HG02763 (cell line): ENCODE results near the gene ABCA8.

ENCODE experiments used
- ATAC-seq: cut with Tn5 transposase; IDR thresholded peaks from one replicate; pipeline ENCODE4 v1.9.1; 2021; ENCODE audit warnings: mild to moderate bottlenecking, moderate library complexity; ENCODE audit not compliant: unreplicated experiment

Gene ABCA8

DNA sequence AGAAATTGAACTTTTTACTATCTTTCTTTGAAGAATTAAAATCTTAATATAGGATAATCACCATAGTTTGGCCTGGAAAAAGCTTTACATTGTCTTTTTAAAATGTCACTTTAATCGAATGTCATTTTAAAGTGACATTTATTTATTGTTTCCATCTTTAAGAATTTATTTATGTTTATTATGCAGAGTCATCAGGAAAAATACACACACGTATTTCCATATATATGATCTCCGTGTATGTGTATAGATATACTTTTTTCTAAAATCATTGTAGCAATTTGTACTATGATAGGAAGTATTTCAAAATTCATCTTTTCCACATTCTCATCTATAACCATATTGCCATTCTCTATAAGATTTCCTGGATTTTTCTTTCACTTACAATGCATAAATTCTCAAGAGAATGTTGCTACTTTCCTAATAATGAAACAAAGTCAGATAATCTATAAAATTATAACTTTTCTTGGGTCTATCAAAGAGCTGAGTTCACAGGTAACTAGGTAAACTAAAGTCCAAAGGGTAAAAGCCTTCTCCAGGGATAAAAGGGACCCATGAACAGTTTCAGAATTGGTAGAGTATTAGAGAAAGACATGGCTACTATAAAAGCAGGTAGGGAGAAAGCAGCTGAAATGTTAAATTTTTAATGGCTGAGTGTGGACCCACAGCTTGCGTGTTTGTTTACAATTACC, 11.9 kb downstream of the ABCA8 start:
- no peak for ATAC-seq

DNA sequence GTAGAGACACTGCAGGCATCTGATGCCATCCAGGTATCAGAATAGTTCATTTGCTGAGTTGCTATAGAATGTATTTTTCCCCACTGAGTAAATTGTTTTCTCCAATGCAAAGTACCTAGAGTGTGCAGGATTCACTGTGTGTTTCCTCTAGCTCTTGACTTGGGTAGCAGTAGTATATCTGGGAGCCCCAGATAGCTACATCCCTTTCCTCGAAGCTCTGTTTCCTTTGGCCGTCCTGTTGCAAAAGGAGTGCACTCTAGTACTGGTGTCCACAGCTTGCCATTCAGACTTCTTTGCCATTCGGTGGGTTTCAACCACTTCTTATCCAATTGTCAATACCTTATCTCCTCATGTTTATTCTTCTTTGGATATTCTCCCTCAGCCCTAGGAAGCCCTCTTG, 12.8 kb downstream of the ABCA8 start:
- ATAC-seq, result no peak

DNA sequence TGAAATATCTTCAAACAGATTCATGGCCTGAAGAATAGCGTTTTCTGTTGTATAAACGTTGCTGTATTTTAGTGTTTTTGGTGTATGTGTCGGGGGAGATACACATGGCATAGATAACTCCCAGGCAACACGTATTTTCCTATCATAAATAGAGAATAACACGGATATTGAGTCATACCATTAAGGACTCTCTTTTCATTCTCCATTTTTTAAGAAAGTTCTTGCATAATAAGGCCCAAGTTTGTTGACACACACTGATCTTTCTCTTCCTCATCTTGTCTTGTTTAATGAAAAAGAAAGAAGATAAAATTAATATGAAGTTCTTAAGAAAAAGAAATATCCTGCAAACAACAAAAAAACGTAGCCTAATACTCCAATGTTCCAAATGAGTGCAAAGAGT, 13.4 kb downstream of the ABCA8 start:
- ATAC-seq, result no peak

DNA sequence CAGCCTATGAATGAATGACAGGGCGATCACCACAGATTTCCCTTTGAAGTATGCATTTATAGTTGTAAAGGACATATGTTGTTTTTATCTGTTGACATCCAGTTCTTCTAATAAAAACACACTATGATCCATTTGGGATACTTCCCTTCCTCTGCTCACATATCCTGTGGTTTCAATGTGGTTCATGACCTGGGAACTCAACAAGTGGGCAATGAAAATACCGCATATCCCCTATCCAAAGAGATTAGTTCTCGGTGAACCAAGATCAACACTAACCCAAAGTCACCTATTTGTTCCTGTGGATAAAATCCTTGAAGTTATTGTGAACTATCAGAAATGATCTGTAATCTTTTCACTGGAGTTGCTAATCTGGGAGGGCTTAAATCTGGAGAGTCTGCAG, 16.0 kb downstream of the ABCA8 start:
- no peak for ATAC-seq

DNA sequence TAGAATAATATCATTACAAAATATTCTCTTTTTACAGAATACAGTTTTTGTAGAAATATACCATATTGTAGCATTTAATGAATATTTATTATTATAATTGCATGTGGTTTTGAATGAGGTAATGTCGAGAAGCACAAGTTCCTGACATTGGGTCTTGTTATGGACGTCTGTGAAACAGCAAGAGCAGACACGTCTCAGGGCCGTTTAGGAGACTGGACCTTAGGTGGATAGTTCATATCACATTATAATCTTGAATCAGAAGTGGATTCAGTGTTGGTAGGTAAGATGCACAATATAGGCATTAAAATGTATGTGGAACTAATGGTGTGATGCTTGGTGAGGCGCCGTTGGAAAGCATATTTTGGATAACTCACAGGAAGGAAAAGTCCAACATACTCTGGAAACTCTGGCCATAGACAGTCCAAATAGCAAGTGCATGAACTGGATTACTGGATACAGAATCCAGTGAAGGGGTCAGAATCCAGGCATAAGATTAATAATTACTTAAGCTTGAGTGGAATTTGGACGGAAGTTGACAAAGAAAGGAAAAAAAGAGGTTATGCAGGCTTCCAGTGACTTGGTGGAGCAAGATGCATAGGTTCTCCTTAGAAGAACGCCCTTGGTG, 17.2 kb downstream of the ABCA8 start:
- ATAC-seq, result no peak

DNA sequence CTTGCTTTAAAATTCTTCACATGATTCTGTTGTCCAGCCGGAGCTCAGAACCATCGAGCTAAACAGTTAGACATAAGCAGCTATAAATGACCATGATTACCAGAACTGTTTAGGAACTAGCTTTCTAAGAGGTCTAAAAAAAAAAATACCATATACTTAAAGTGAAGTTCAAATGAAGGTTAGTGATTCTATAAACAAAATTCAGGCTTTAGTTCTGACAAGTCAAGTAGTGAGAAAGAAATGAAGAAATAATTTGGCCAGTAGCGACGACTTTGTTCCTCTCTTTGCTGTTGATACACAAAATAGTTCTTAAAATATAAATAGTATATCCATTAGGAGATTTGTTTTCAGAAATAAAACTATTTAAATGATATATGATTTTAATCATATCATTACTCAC, 27.7 kb downstream of the ABCA8 start:
- ATAC-seq, result no peak

DNA sequence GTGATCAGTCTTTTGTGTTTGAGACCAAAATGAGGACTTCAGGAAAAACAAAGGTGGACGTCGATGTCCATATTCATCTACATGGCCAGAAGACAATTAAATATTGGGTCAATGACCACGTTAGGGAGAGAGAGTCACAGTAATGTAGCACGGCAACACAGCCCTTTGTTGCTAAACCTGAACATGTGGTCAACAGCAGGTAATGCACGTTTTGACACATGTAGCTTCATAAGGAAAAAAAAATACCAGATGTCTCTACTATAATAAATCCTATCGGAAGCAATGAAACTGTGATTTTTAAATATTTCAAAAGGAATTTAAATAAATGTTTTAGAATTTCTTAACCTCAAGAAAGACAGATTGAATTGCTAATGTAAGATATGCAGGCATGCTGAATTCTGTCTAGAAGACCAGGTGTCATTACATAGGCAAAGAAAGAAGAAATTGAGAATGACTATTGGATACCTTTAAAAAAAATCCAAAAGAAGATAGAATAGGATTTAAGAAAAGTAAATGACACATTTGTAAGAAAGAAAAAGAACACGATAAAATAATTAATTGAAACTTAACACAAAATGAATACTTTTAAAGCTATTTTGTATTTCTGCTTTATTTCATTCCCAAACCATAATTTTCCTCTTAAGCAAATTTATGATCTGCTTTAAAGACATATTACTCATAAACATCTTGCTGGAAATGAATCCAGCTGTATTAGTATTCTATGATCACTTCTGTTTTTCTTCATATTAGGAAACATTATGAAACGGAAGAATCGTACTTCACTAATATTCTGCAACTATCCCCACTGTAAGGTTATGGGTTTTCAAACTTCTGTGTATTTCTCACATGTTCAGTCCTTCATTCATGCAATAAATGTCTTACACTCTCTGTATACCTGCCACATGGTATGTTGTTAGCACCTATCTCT, 30.1 kb downstream of the ABCA8 start:
- no peak for ATAC-seq

DNA sequence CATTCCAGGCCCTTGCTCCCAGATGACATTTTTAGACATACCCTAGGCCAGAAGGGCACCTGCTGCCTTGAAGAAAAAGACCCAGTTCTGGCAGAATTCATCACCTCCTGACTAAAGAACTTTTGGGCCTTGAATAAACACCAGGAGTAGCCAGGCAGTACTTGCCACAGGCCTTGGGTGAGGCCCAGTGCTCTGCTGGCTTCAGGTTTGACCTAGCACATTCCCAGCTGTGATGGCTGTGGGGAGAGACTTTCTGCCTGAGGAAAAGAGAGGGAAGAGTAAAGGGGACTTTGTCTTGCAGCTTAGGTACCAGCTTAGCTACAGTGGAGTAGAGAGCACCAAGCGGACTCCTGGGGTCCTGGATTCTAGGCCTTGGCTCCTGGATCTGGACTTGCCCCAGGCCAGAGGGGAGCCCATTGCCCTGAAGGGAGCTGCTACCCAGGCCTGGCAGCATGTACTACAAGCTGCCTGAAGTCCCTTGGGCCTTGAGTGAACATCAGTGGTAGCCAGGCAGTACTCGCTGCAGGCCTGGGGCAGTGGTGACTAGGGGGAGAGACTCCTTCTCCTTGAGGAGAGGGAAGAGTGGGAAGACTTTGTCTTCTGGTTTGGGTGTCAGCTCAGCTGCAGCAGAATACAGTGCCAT, 44.3 kb downstream of the ABCA8 start:
- no peak for ATAC-seq

DNA sequence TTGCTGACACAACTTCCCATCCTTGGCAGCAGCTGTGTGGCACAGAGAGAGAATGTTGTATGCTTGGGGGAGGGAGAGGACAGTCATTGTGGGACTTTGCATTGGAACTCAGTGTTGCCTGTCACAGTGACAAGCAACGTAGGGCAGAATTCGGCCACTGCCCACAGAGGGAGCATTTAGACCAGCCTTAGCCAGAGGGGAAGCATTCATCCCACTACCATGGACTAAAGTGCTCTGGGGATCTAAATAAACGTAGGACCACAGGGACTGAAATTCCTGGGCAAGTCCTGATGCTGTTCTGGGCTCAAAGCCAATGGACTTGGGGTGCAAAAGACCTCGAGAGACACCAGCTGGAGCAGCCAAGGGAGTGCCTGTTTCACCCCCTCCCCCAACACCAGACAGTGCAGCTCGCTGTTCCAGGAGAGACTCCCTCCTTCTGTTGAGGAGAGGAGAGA, 44.9 kb downstream of the ABCA8 start:
- ATAC-seq, result no peak

DNA sequence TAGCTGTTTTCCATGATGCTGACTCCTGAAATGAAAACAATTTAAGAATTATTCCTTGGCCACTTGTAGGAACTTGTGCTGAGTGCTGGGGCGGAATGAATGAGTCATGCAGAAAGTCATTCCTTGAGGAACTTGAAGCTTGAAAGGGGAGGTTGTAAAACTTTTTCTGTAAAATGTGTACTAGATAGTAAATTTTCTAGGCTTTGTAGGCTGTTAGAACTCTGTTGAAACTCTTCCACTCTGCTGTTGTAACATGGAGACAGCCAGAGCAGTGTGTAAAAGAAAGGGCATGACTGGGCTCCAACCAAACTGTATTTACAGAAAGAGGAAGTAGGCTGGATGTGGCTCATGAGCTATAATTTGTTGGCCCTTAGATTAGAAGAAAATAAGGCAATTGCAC, 46.1 kb downstream of the ABCA8 start:
- ATAC-seq, result no peak

DNA sequence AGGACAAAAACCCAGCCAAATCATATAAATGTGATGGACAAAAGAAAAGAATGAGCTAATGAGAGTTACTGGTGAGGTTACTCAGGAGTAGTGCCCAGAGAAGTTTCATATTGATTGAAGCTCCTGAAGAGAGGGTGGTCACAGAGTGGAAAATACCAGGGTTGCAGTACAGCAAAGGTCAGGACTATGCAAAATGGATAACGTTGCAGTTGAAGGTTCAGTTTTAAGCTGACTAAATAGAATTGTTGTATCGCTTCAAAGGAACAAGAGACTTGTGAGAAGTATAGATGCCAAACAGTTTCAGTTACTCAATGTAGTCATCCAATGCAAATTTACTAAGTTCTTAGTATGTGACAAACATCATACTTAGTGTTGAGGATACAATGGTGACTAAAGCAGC, 47.1 kb downstream of the ABCA8 start:
- ATAC-seq, result peak; percentile 63

DNA sequence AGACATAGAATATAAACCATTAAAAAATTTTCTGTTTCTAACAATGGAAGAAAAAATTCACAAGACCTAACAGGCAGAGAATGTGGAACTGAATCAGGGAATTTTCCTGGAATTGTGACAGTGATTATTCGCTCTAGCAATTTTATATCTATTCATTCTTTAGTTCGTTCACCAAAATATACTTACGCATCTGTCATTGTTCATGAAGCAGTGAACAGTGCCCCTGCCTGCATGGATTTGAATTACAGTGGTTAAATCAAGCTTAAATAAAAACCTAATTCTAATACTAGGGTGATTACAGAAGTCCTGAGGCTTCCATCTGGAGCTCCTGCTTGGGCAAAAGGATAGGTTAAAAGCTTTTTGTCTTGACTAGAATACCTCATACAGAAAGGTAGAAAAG, 48.6 kb downstream of the ABCA8 start:
- no peak for ATAC-seq

DNA sequence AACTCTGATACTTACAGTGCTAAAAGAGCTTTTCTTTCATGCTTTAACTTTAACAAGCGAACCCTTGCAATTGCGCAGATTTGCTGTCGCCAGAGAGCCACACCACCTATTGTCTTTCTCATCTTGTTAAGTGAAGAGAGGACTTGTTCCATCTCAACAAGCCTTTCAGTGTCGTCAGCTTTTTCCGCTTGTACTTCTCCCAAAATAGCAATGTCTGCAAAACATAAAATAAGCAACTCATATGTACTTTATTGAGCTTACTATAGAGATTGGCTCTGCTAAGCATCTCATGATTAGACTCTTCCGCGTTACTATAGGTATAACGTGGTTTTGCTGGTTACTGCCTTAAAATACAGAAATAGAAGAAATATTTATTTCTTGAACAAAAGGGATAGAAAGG, 51.9 kb downstream of the ABCA8 start:
- ATAC-seq, result no peak

DNA sequence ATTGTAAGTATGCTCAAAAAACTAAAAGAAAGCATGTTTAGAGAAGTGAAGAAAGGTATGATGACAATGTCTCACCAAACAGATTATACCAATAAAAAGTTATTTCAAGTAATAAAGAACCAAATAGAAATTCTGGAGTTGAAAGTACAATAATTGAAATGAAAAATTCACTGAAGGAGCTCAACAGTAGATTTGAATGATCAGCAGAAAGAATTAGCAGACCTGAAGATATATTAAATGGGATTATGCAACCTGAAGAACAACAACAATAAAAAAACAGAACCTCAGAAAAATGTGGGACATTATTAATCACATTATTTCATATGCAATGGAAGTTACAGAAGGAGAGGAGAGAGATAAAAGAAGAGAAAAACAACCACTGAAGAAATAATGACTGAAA, 57.6 kb downstream of the ABCA8 start:
- ATAC-seq, result no peak

DNA sequence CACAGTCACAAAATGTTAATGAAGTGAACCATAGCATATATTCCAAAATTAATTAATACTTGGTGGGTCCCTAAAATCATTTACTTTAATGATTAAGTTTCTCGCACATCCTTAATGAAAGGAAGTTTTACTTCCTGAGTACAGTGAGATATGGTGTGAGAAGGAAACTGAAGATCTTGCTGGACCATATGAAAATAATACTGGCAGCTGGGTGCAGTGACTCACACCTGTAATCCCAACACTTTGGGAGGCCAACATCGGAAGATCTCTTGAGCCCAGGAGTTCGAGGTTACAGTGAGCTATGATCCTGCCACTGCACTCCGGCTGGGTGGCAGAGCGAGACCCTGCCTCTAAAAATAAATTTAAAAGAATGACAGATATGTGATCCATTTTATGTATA, 62.5 kb downstream of the ABCA8 start:
- no peak for ATAC-seq

DNA sequence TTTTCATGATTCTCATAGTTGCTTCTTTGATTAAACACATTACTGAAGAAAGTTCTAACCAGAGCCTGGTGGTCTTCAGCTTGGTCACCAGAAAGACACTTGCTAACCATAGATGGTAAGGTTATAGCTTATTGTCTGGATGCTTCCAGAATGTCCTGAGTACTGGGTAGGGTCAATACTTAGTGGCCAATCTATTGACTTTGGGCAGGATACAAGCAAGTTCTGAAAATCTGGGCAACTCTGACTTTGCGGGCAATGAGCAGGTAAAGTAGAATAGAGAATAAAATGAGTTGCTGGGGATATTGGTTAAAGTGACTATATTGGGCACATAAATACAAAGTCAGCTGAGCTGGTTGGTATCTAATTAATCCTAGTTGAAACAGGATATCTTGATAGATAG, 63.0 kb downstream of the ABCA8 start:
- no peak for ATAC-seq

DNA sequence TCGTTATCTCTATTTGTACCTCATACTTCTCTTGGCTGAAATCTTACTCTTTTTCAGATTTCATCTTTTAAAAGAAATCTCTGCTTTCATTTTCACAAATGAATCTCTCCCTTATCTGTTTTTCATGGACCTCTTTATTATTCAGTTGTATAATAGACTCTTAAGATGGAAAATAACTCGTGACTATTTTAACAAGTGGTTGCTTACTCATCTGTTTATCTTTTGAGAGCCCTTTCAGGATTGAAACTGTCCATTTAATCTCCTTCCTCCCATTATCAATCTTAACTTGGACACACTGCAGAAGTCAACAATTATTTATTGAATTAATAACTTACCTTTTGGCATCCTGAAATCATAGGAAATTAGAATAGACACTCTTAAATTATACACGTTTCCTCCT, 68.8 kb downstream of the ABCA8 start:
- ATAC-seq, result no peak

DNA sequence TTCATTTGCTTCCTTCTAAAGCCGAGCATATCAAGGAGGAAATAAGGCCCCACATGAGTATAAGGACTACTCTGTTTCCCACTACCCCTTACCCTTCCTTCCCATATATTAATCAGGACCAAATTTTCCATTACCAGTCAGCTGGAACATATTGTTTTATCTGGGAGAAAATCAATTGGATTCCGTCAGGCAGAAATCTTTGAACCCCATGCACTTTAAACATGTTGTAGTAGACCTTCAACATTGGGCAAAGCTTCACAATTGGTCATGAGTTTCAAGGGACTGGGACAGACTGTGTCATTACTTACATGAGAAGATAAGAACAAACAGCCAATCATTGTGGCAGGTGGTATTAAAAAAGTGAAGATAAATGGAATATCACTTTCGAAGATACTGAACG, 70.3 kb downstream of the ABCA8 start:
- no peak for ATAC-seq

DNA sequence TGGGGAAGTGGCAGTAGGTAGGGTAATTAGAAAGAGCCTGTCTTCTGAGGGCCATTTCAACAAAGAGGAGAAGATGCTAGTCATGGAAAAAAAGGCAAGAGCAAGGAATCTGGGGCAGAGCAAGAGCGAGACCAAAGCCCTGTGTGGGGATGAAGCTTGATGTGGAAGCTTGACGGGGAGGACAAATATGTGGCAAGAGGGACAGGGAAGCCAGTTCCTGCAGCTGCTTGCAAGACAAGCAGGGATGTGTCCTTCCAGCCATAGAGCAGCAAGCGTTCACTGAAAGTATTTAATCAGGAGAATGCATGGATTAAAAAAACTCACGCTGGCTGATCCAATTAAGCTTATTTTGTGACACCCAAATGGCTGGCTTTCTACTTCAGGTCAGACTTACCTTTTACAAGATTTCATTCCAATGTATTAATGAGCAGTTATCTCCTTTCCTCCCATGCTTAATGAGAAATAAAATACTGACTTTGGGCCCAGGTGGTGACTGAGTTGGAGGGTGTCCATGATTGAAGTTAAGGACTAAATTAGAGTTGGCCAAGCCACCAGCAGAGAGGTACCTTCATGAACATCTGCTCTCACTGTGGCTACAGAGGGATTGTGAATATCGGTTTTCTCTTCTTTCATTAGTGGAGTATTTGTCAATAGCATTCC, 76.8 kb downstream of the ABCA8 start:
- ATAC-seq, result no peak

DNA sequence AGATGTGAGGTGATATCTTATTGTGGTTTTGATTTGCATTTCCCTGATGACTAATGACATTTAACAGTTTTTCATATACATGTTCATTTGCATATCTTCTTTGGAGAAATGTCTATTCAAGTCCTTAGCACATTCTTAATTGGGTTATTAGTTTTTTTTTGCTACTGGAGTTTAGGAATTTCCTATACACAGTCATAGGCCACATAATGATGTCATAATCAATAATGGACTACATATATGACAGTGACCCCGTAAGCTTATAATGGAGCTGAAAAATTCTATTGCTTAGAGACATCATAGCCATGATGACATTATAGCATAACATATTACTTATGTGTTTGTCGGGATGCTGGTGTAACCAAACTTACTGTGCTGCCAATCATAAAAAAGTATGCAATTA, 83.7 kb downstream of the ABCA8 start:
- ATAC-seq, result no peak

DNA sequence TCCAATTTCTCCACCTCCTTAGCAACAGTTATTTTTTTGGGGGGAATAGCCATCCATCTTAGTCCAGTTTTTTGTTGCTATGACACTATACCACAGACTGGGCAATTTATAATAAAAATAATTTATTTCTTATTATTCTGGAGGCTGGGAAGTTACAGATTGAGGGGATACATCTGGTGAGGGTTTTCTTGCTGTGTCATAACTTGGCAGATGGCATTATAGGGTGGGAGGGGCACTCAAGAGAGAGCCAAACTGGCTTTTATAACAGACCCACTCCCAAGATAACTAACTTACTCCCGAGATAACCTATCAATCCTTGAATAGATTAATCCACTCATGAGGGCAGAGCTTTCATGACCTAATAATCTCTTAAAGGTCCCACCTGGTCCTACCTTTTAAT, 84.2 kb downstream of the ABCA8 start:
- no peak for ATAC-seq
